Bronchial epithelial cell (primary cell): ENCODE results near the gene GRN. TPM values are rescaled to one million over a fixed set of nuclear protein-coding genes. Genes with fewer than 3 reads are reported as not detected.

Source experiments
- DNase-seq: peaks from one replicate; pipeline ENCODE4 v3.0.0-alpha.2; 2010; ENCODE audit warnings: low read depth
- FAIRE-seq: peaks from 2 replicates; lab custom pipeline; 2011; peaks lifted over from hg19 to GRCh38; lab: Jason Lieb, UNC
- H3K27me3 ChIP-seq: 2 replicates; pipeline ENCODE4 v1.5.1; 2011; ENCODE audit warnings: low read length; ENCODE audit not compliant: control insufficient read depth, insufficient read depth
- H3K36me3 ChIP-seq: 2 replicates; pipeline ENCODE4 v1.5.1; 2011; ENCODE audit warnings: low read length; ENCODE audit not compliant: control insufficient read depth, insufficient read depth
- H3K4me3 ChIP-seq: 2 replicates; pipeline ENCODE4 v1.5.1; 2011; ENCODE audit warnings: mild to moderate bottlenecking, low read depth, low read length, control low read depth
- total RNA-seq: library from RNA; depleted of rRNA; stranded (reverse); fragments of >200 nt; gene quantifications from 2 replicates; pipeline ENCODE4 v1.2.1, GENCODE V29; 2014
- TF ChIP-seq, protein P1 (sequence below): IDR thresholded peaks from 2 replicates; pipeline ENCODE4 v1.5.1; 2011; ENCODE audit warnings: mild to moderate bottlenecking, moderate library complexity, low read length, control low read depth, inconsistent platforms; ENCODE audit not compliant: insufficient read depth, severe bottlenecking

GRN gene
- total RNA-seq, 1 donor from 2014 or later = 200 TPM

- H3K4me3 ChIP-seq = peak overlapping the region; percentile 47
- no peak for FAIRE-seq
- peaks cover 8% of the 10 kb centered on the region for H3K27me3 ChIP-seq
- no peaks in the 10 kb centered on the region for H3K36me3 ChIP-seq
- peak; percentile 58 for DNase-seq
- TF ChIP-seq, protein P1, sequence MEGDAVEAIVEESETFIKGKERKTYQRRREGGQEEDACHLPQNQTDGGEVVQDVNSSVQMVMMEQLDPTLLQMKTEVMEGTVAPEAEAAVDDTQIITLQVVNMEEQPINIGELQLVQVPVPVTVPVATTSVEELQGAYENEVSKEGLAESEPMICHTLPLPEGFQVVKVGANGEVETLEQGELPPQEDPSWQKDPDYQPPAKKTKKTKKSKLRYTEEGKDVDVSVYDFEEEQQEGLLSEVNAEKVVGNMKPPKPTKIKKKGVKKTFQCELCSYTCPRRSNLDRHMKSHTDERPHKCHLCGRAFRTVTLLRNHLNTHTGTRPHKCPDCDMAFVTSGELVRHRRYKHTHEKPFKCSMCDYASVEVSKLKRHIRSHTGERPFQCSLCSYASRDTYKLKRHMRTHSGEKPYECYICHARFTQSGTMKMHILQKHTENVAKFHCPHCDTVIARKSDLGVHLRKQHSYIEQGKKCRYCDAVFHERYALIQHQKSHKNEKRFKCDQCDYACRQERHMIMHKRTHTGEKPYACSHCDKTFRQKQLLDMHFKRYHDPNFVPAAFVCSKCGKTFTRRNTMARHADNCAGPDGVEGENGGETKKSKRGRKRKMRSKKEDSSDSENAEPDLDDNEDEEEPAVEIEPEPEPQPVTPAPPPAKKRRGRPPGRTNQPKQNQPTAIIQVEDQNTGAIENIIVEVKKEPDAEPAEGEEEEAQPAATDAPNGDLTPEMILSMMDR = peak; percentile 6
Observed at GRCh38 chr17:44385287-44386181, 40.4 kb downstream of the GRN start.

GRCh38 chr17:44386182-44386525 lies 41.1 kb downstream of the GRN start:
- peak overlapping the region; percentile 47 for H3K4me3 ChIP-seq
- no peaks in the 10 kb centered on the region for H3K36me3 ChIP-seq
- DNase-seq = no peak
- peaks cover 8% of the 10 kb centered on the region for H3K27me3 ChIP-seq
- FAIRE-seq = no peak
- TF ChIP-seq, protein P1 = no peak

- TF ChIP-seq, protein P1 = no peak
- H3K27me3 ChIP-seq = peaks cover 8% of the 10 kb centered on the region
- H3K4me3 ChIP-seq = no peak overlapping the region
- no peaks in the 10 kb centered on the region for H3K36me3 ChIP-seq
- no peak for FAIRE-seq
- DNase-seq = no peak
Observed at GRCh38 chr17:44387804-44388203, 42.7 kb downstream of the GRN start.

DNA sequence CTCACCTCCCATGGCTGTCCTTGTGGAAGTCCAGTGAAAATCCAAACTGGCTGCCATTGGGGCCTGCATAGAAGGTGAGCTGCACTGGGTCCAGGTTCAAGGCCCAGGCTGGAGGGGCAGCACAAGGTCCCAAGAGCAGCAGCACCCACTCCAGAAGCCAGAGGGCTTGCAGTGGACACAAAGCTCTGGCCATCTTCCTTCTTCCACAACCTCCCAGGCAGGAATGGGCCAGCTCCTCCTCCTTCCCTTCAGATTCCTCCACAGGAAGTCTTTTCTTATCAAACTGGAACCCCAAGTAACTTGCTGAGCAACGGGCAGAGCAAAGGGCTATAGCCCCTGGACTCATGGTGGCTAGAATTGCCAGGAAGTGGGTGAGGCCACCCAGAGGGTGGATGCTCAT lies 44.2 kb downstream of the GRN start, which contains the start of gene ITGA2B:
Gene ITGA2B, minus strand, starts transcription at position 369 of the 400 bp plus-strand sequence. Its CDS starts 176 bp downstream, at position 193.
- TF ChIP-seq, protein P1 = no peak
- FAIRE-seq (no peak), DNase-seq (no peak)
- Histone ChIP-seq H3K27me3 (peaks cover 6% of the 10 kb centered on the region), H3K36me3 (no peaks in the 10 kb centered on the region), H3K4me3 (no peak within 1 kb of the TSS)

DNA sequence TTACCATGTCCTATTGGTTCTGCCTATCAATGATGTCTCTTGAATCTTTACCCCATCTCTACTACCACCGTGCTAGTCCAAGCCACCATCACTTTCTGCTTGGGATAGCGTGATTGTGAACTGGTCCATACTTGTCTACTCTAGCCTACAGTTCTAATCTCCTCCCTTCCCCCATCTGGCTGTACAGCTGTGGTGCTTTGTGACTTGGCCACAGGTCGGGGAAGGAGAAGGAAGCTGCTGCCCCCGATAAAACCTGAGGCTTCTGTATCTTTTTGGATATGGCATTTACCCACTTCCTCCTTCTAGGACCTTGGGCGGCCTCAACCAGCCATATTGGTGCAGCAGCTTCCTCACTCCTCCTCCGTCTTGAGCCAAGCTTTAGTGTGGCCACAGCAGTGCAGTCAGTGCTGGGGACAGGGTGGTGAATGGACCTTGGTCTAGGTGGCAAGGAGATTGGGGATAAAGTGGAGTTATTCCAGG lies 44.7 kb downstream of the GRN start:
- H3K27me3 ChIP-seq = peaks cover 2% of the 10 kb centered on the region
- FAIRE-seq (no peak), DNase-seq (no peak)
- no peak overlapping the region for H3K4me3 ChIP-seq
- no peaks in the 10 kb centered on the region for H3K36me3 ChIP-seq
- TF ChIP-seq, protein P1 = no peak
